D721Med (cell line): ENCODE measurements around the gene COMMD4.

ENCODE experiments used
- DNase-seq: peaks from one replicate; pipeline ENCODE4 v3.0.0; 2011; ENCODE audit warnings: low spot score; ENCODE audit not compliant: insufficient read length
- FAIRE-seq: peaks from 2 replicates; lab custom pipeline; 2011; peaks lifted over from hg19 to GRCh38; lab: Jason Lieb, UNC
- TF ChIP-seq, protein P1 (sequence below): IDR thresholded peaks from 2 replicates; pipeline ENCODE4 v1.5.1; 2012; ENCODE audit warnings: mild to moderate bottlenecking, control low read depth; ENCODE audit not compliant: insufficient read depth; ENCODE audit errors: missing control alignments

COMMD4 gene

GRCh38 chr15:75356006-75356405, 20.1 kb downstream of the COMMD4 start:
- DNase-seq, result no peak
- no peak for FAIRE-seq
- TF ChIP-seq, protein P1, sequence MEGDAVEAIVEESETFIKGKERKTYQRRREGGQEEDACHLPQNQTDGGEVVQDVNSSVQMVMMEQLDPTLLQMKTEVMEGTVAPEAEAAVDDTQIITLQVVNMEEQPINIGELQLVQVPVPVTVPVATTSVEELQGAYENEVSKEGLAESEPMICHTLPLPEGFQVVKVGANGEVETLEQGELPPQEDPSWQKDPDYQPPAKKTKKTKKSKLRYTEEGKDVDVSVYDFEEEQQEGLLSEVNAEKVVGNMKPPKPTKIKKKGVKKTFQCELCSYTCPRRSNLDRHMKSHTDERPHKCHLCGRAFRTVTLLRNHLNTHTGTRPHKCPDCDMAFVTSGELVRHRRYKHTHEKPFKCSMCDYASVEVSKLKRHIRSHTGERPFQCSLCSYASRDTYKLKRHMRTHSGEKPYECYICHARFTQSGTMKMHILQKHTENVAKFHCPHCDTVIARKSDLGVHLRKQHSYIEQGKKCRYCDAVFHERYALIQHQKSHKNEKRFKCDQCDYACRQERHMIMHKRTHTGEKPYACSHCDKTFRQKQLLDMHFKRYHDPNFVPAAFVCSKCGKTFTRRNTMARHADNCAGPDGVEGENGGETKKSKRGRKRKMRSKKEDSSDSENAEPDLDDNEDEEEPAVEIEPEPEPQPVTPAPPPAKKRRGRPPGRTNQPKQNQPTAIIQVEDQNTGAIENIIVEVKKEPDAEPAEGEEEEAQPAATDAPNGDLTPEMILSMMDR, result no peak

DNA sequence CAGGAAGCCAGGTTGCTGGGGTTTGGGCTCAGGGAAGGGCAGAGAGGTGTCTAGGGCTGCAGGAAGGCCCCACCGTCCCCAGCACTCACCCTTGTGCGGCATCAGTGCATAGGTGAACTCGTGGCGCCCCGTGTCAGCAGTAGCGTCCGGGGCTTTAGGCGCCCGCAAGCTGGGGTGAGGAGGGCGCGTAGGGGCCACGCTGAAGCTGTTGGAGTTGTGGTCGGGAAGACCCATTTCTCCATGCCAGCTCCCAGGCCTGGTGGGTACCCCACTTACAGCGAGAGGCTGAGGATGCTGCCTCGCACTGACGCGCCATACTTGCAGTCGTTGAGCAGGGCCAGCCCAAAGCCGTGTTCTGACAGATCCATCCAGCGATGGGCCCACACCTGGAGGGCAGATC, 20.7 kb downstream of the COMMD4 start:
- TF ChIP-seq, protein P1, result no peak
- DNase-seq (no peak), FAIRE-seq (no peak)

DNA sequence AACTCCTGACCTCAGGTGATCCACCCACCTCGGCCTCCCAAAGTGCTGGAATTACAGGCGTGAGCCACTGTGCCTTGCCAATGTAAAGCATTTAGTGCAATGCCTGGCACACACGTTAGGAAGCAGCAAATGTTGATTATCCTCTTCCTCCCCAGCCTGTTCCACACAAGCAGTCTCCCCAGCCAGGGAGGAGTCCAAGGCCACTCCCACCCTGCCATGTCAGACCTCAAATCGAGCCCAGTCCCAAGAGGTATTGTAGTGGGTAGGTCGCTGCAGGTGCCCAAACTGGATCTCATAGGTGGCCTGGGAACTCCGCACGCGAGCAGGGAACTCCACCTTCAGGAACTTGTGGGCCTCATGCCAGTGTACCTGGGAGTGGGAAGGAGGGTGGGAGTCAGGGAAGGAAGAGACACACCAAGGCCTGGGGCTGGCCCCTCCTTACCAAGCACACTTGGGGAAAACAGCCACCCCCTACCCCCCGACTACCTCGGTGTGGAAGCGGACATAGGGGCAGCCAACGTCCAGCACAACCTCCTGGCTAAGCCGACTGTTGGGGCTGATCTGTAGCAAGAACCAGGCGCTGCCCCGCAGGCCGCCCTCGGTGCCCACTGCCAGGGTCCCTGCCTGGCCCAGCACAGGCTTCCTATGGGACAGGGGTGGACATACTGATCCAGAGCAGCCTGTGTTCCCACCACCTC, 22.3 kb downstream of the COMMD4 start:
- DNase-seq, result no peak
- FAIRE-seq, result no peak
- TF ChIP-seq, protein P1, result no peak

DNA sequence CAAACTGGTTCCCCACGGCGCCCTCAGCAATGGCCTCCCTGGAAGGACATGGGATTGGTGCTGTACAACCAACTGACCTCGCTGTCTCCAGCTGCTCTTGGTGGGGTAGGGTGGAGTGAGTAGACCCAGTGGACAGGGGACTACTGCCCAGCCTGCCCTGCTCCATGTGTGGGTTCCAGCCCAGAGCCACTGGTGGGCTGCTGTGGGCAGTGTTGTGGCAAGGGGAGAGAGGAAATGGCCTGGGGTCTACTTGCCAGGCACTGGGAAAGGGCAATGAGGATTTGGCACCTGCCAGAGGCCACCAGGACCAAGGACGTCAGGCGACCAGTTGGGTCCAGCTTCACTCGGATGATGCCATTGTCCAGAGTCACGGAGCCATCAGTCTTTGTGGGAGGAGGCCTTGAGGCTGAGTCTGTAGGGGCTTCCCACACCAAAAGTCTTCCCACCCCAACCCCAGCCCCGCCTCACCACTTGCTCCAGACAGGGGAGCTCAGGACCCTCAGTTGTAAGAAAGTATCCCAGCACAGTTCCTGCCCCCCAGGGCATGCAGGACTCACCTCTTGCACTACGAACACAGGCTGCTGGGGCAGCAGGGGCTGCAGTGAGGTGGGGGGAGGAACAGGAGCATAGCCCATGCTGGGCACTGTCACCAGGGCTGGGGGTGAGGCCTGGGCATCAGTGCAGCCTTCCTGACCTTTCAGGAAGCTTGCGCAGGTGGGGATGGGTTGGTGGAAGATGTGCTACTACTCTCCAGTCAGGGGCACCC, 23.1 kb downstream of the COMMD4 start:
- TF ChIP-seq, protein P1, result no peak
- DNase-seq (no peak), FAIRE-seq (no peak)

- FAIRE-seq, result no peak
- no peak for DNase-seq
- TF ChIP-seq, protein P1, result no peak
These were observed 23.8 kb downstream of the COMMD4 start for GRCh38 chr15:75359537-75360250.

DNA sequence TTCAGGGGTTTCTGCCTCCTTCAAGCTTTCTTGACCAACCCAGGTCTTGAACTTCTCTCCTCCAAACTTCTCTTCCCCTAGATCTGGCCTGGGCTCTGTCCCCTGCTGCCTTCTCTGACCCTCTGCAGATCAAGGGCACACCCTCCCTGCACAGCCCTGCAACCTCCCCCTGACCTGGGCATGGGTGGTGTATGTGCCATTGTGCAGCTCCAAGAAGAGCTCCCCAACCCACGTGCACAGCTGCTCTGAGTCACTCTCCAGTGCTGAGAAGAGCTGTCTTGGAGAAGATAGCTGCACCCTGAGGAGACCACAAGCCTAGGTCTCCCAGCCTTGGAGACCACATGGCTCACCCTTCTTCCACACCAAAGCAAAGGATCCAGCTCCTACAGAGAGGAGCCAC, 24.5 kb downstream of the COMMD4 start:
- TF ChIP-seq, protein P1, result no peak

More for the DNA sequence above, 24.5 kb downstream of the COMMD4 start:
- FAIRE-seq (no peak), DNase-seq (no peak)
